ENCODE measurements around the gene GIT1. TPM values are rescaled to one million over a fixed set of nuclear protein-coding genes. Genes with fewer than 3 reads are reported as not detected.
A peak's percentile ranks its signal among the peaks of the same experiment; 100 is the strongest.

GIT1 gene
- total and polyA plus RNA-seq, 2 experiments from 2014 or later = 37.5 to 52.1 TPM

DNA sequence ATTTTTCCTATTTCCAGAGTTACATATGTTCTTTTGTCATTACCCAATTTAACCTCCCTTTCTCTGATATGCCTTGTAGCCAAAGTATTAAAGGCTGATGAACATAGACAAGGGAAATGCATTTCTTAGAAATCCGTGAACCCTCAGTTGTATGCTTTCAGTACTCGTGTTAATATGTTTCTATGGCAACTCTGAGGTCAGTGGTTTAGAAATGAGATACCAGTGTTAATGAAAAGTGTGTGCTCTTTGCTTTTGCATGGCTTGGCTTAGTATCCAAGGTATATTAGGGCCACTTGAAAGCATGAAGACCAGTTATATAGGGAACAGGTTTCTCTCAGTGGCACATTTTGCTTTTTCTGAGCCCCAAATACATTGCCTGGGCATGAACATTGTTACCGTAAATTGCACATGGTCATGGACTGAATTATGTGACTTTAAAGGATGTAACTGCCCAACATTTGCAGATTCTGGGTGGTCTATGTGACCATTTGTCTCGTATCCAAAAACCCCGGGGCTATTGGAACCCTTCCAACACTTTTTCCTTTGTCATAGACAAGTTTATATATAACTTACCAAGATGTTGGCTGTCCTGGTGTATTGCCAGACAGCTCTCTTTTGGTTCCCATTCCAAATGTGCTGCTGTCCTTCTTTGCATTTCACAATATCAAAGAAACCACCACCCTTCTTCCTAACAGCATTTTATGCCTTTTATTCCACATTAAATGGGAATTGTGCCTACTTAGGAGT, 40.1 kb downstream of the GIT1 start:
- DNase-seq (ENCODE audit: low read depth in 1 of 2, low spot score in 1 of 2) = peak in 1 of 2 donors; percentile 60
- Histone ChIP-seq H3K36me3 (peaks cover 3% of the 10 kb centered on the region), H3K4me1 (ENCODE audit: low read depth) (no peaks in the 10 kb centered on the region), H3K27ac (no peak overlapping the region), H3K9me3 (ENCODE audit: low read depth) (no peaks in the 10 kb centered on the region), H3K27me3 (no peaks in the 10 kb centered on the region), H3K4me3 (no peak overlapping the region)
- TF ChIP-seq, protein P1, sequence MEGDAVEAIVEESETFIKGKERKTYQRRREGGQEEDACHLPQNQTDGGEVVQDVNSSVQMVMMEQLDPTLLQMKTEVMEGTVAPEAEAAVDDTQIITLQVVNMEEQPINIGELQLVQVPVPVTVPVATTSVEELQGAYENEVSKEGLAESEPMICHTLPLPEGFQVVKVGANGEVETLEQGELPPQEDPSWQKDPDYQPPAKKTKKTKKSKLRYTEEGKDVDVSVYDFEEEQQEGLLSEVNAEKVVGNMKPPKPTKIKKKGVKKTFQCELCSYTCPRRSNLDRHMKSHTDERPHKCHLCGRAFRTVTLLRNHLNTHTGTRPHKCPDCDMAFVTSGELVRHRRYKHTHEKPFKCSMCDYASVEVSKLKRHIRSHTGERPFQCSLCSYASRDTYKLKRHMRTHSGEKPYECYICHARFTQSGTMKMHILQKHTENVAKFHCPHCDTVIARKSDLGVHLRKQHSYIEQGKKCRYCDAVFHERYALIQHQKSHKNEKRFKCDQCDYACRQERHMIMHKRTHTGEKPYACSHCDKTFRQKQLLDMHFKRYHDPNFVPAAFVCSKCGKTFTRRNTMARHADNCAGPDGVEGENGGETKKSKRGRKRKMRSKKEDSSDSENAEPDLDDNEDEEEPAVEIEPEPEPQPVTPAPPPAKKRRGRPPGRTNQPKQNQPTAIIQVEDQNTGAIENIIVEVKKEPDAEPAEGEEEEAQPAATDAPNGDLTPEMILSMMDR (IDR thresholded peaks at IDR 0.05; ENCODE audit: low read depth, low read length) = no peak

DNA sequence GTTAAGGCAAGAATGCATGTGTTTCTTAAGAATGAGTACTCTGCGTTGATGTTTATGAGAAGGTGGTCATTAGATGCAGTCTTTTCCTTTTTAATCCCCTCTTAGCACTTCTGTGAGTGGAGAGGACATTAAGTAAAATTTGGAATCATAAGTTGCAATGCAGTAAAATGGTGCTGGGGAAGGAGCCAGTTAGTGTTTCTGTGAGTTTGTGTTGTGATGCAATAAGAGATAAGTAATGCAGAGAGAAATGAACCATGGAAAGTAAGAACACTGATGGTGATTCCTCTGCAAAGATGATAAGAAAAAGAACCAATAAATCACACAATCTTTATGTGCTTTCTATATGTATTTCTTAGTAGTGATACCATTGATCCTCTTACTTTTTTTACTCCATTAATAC, 42.6 kb downstream of the GIT1 start:
- H3K36me3 ChIP-seq = peaks cover 23% of the 10 kb centered on the region
- TF ChIP-seq, protein P1 (IDR thresholded peaks at IDR 0.05; ENCODE audit: low read depth, low read length) = no peak
- H3K27me3 ChIP-seq = no peaks in the 10 kb centered on the region
- no peak overlapping the region for H3K27ac ChIP-seq
- no peaks in the 10 kb centered on the region for H3K9me3 ChIP-seq (ENCODE audit: low read depth)
- H3K4me3 ChIP-seq = no peak overlapping the region
- H3K4me1 ChIP-seq (ENCODE audit: low read depth) = no peaks in the 10 kb centered on the region
- peak in 1 of 2 donors; percentile 41 for DNase-seq (ENCODE audit: low read depth in 1 of 2, low spot score in 1 of 2)

DNA sequence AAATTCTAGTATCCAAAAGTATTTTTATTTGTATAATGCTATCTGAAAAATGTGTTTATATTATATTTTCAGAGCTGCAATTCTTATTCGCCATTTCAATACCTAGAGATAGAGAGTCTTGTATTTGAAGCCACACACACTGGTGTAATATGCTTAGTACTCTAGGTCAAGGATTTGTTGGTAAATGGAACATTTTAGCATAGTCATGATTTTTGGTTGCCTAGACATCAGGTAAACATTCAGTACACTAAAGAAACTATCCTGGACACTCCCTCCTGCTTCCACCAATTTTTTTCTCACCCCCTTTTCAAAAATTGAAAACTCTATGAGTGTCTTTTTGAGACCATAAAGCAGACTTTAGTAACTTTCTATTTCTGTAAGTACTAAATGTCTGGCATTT, 43.4 kb downstream of the GIT1 start:
- H3K36me3 ChIP-seq = peaks cover 26% of the 10 kb centered on the region

DNA sequence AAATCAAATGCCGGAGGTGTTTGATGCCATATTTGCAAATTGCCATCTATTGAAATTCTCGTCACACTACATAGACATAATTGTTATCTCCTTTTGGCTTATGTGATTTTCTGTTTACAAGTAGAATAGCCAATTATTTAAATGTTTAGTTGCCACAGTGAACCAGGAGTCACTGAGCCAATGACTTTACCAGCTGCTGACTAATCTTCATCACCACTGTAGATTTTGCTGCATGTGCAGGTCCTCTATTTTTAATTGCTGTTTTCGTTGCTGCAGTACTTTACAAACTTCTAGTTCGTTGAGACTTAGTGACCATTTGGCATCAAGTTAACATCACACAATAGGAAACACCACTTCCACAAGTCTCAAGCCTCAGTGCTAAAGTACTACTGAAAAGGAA, 45.4 kb downstream of the GIT1 start:
- DNase-seq (ENCODE audit: low read depth in 1 of 2, low spot score in 1 of 2) = no peak
- Histone ChIP-seq H3K36me3 (peaks cover 27% of the 10 kb centered on the region), H3K27ac (no peak overlapping the region), H3K4me3 (no peak overlapping the region), H3K9me3 (ENCODE audit: low read depth) (no peaks in the 10 kb centered on the region), H3K27me3 (no peaks in the 10 kb centered on the region), H3K4me1 (ENCODE audit: low read depth) (no peaks in the 10 kb centered on the region)
- TF ChIP-seq, protein P1 (IDR thresholded peaks at IDR 0.05; ENCODE audit: low read depth, low read length) = no peak

More for the DNA sequence above, 43.4 kb downstream of the GIT1 start:
- Histone ChIP-seq H3K27ac (no peak overlapping the region), H3K4me3 (no peak overlapping the region), H3K4me1 (ENCODE audit: low read depth) (no peaks in the 10 kb centered on the region), H3K9me3 (ENCODE audit: low read depth) (no peaks in the 10 kb centered on the region), H3K27me3 (no peaks in the 10 kb centered on the region)
- DNase-seq (ENCODE audit: low read depth in 1 of 2, low spot score in 1 of 2) = no peak
- TF ChIP-seq, protein P1 (IDR thresholded peaks at IDR 0.05; ENCODE audit: low read depth, low read length) = no peak

DNA sequence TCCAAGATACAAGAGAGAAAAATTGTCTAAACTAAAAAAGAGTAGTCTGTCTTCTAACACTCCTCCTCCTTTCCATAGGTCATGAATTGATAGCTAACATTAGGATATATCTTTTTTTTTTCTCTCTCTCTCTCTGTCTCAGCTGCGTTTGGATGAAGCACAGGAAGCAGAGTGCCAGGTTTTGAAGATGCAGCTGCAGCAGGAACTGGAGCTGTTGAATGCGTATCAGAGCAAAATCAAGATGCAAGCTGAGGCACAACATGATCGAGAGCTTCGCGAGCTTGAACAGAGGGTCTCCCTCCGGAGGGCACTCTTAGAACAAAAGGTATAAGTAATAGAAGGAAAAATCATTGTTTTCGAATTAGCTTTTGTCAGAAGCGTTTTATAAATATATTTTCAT, 55.5 kb downstream of the GIT1 start:
- Histone ChIP-seq H3K9me3 (ENCODE audit: low read depth) (no peaks in the 10 kb centered on the region), H3K4me1 (ENCODE audit: low read depth) (no peaks in the 10 kb centered on the region), H3K4me3 (no peak overlapping the region), H3K27me3 (no peaks in the 10 kb centered on the region), H3K36me3 (peaks cover 53% of the 10 kb centered on the region), H3K27ac (no peak overlapping the region)
- TF ChIP-seq, protein P1 (IDR thresholded peaks at IDR 0.05; ENCODE audit: low read depth, low read length) = no peak
- DNase-seq (ENCODE audit: low read depth in 1 of 2, low spot score in 1 of 2) = no peak
